Body of pancreas (tissue), 4 donors: Measurements from ENCODE around the gene ARSB.

Source experiments
- CTCF ChIP-seq, 7 experiments: fragments of 450-650 bp in 4 of 7; fragments of 200-600 bp in 3 of 7; sonication (generic) in 3 of 7; IDR thresholded peaks; one replicate each; pipeline ENCODE4 v1.5.1; 2016 to 2019; ENCODE audit warnings: antibody characterized with exemption in 7 of 7
- POLR2A ChIP-seq, 3 donors: fragments of 450-650 bp; IDR thresholded peaks; one replicate each; pipeline ENCODE4 v1.6.1; 2016; ENCODE audit warnings: antibody characterized with exemption in 3 of 3, mild to moderate bottlenecking in 2 of 3

GRCh38 chr5:78907255-78907891 lies 77.7 kb downstream of the ARSB start:
- TF ChIP-seq CTCF (IDR thresholded peaks at IDR 0.05) (no peak), POLR2A (IDR thresholded peaks at IDR 0.05) (no peak)
